K562 (cell line): ENCODE measurements around the gene ACTN2. TPM values are rescaled to one million over a fixed set of nuclear protein-coding genes. Genes with fewer than 3 reads are reported as not detected.

Experiments
- ATAC-seq: fragments of 200-7000 bp; cut with Tn5 transposase; 3 replicates; pipeline ENCODE4 v1.9.1; 2020; ENCODE audit warnings: moderate library complexity
- BruUV-seq: library from RNA; stranded (reverse); fragments of 400-500 nt; replicated peaks from 2 replicates; lab custom pipeline; 2021; lab: Mats Ljungman, UMichigan
- CTCF ChIA-PET: fragments of 300-600 bp; formaldehyde crosslinking; extraction: SDS; loops from one replicate; lab custom pipeline; 2021; ENCODE audit warnings: low intra/inter-chr PET ratio; lab: Yijun Ruan, JAX
- POLR2A ChIA-PET: fragments of 300-600, 350-650 bp; sonication (Branson Sonifier 250); formaldehyde crosslinking; extraction: SDS; loops from one replicate; lab custom pipeline; 2021; ENCODE audit warnings: antibody characterized with exemption, inconsistent platforms; lab: Yijun Ruan, JAX
- DNase-seq, 4 experiments: peaks; one replicate each; pipeline versions ENCODE4 v3.0.0 to v3.0.0-alpha.2; 2011 to 2018; ENCODE audit warnings: low spot score in 3 of 4, mixed read lengths in 3 of 4; ENCODE audit errors: extremely low read depth in 1 of 4
- FAIRE-seq: peaks from 2 replicates; lab custom pipeline; 2011; peaks lifted over from hg19 to GRCh38; lab: Jason Lieb, UNC
- H2AFZ ChIP-seq: 2 replicates; pipeline ENCODE4 v1.6.0; 2011; ENCODE audit warnings: low read depth, low read length, control low read depth, inconsistent platforms
- H3K27ac ChIP-seq: fragments of 200-600 bp; 3 replicates; pipeline ENCODE4 v1.8.0; 2011; ENCODE audit warnings: low read depth, mild to moderate bottlenecking, control low read depth, inconsistent platforms, low read length, moderate library complexity, mixed read lengths; ENCODE audit errors: extremely low read depth
- H3K27me3 ChIP-seq, 2 experiments: fragments of 300-600 bp in 1 of 2; 2 replicates in 1 of 2; 3 replicates in 1 of 2; pipeline versions ENCODE4 v1.6.0 to v1.8.0; 2011; ENCODE audit warnings: inconsistent platforms in 2 of 2, low read length in 2 of 2, mild to moderate bottlenecking in 1 of 2, mixed read lengths in 1 of 2, moderate library complexity in 1 of 2; ENCODE audit not compliant: control insufficient read depth in 2 of 2, insufficient read depth in 2 of 2
- H3K36me3 ChIP-seq: fragments of 300-600 bp; 3 replicates; pipeline ENCODE4 v1.8.0; 2011; ENCODE audit warnings: mild to moderate bottlenecking, low read length, inconsistent platforms; ENCODE audit not compliant: control insufficient read depth, insufficient read depth
- H3K4me1 ChIP-seq, 2 experiments: fragments of 200-600 bp in 1 of 2; replicated peaks in 1 of 2; 2 replicates in 1 of 2; 3 replicates in 1 of 2; pipeline versions ENCODE4 v1.5.1 to v1.8.0; 2011; ENCODE audit warnings: inconsistent platforms in 2 of 2, low read length in 2 of 2, mild to moderate bottlenecking in 1 of 2, mixed read lengths in 1 of 2, moderate library complexity in 1 of 2; ENCODE audit not compliant: control insufficient read depth in 2 of 2, insufficient read depth in 2 of 2
- H3K4me2 ChIP-seq: 2 replicates; pipeline ENCODE4 v1.6.1; 2011; ENCODE audit warnings: low read length, control low read depth, inconsistent platforms, mixed read lengths; ENCODE audit not compliant: insufficient read depth
- H3K4me3 ChIP-seq: fragments of 200-600 bp; sonication (generic), shearing (Covaris generic); 2 replicates; pipeline ENCODE4 v1.5.1; 2016; ENCODE audit warnings: control low read depth, inconsistent platforms
- H3K79me2 ChIP-seq: fragments of 200-600 bp; 3 replicates; pipeline ENCODE4 v1.8.0; 2011; ENCODE audit warnings: low read length, inconsistent platforms; ENCODE audit not compliant: control insufficient read depth, insufficient read depth
- H3K9ac ChIP-seq, 2 experiments: 2 replicates each; pipeline versions ENCODE4 v1.6.0 to v1.6.1; 2011; ENCODE audit warnings: low read depth in 2 of 2, low read length in 2 of 2, control low read depth in 1 of 2, inconsistent platforms in 1 of 2, mild to moderate bottlenecking in 1 of 2, mixed read lengths in 1 of 2; ENCODE audit not compliant: insufficient read depth in 1 of 2
- H3K9me1 ChIP-seq: one replicate; pipeline ENCODE4 v1.6.0; 2011; ENCODE audit warnings: inconsistent platforms, mild to moderate bottlenecking, low read length, moderate library complexity; ENCODE audit not compliant: control insufficient read depth, insufficient read depth
- H3K9me3 ChIP-seq: replicated peaks from 2 replicates; pipeline ENCODE4 v1.5.1; 2011; ENCODE audit warnings: low read depth, low read length, inconsistent platforms; ENCODE audit not compliant: control insufficient read depth, insufficient read depth
- H4K20me1 ChIP-seq: replicated peaks from 2 replicates; pipeline ENCODE4 v1.6.1; 2011; ENCODE audit warnings: low read length, inconsistent platforms, mixed read lengths; ENCODE audit not compliant: control insufficient read depth, insufficient read depth
- ARID4B ChIP-seq: sonication (generic); formaldehyde crosslinking; IDR thresholded peaks from 2 replicates; pipeline ENCODE4 v1.8.0; 2022; ENCODE audit warnings: mild to moderate bottlenecking, missing genetic modification reagents
- HSF4 ChIP-seq: fragments of 250-450 bp; sonication (Bioruptor Pico); IDR thresholded peaks from 2 replicates; pipeline ENCODE4 v2.1.2; 2022; ENCODE audit warnings: mild to moderate bottlenecking, moderate library complexity, borderline replicate concordance
- KDM4B ChIP-seq, 2 experiments: fragments of 450-650 bp in 1 of 2; sonication (generic) in 1 of 2; IDR thresholded peaks; 2 replicates each; pipeline ENCODE4 v1.6.1; 2016 to 2017; ENCODE audit warnings: borderline replicate concordance in 2 of 2, antibody characterized with exemption in 1 of 2, low read depth in 1 of 2, mild to moderate bottlenecking in 1 of 2
- KHSRP ChIP-seq: fragments of 450-650 bp; IDR thresholded peaks from 2 replicates; pipeline ENCODE4 v1.6.1; 2017
- MECOM ChIP-seq: fragments of 250-450 bp; sonication (Bioruptor Pico); IDR thresholded peaks from 2 replicates; pipeline ENCODE4 v1.8.0; 2022; ENCODE audit warnings: inconsistent platforms
- NUFIP1 ChIP-seq: fragments of 450-650 bp; IDR thresholded peaks from 2 replicates; pipeline ENCODE4 v1.6.1; 2018; ENCODE audit not compliant: partially characterized antibody
- RBM22 ChIP-seq: fragments of 200-400 bp; formaldehyde crosslinking; IDR thresholded peaks from 2 replicates; pipeline ENCODE4 v1.6.1; 2018; ENCODE audit warnings: low read length, low read depth; ENCODE audit not compliant: poor library complexity, severe bottlenecking
- SMAD2 ChIP-seq: fragments of 150-350 bp; IDR thresholded peaks from 2 replicates; pipeline ENCODE4 v1.6.1; 2014; ENCODE audit warnings: low read depth, mild to moderate bottlenecking, low read length
- SMARCA4 ChIP-seq: fragments of 450-650 bp; IDR thresholded peaks from 2 replicates; pipeline ENCODE4 v1.6.1; 2016
- USF2 ChIP-seq: sonication (generic); formaldehyde crosslinking; IDR thresholded peaks from 2 replicates; pipeline ENCODE4 v1.5.0; 2020; ENCODE audit warnings: missing genetic modification reagents
- ZNF584 ChIP-seq: fragments of 200-800 bp; sonication (Bioruptor generic); IDR thresholded peaks from 2 replicates; pipeline ENCODE4 v1.6.1; 2016; ENCODE audit warnings: low read depth, mild to moderate bottlenecking, missing genetic modification characterization, missing compliant biosample characterization
- WGBS: fragments of 100-300 bp; shearing (Covaris generic); methylation state at CpG from one replicate; pipeline ENCODE4 v1.1.6; 2016; ENCODE audit warnings: low coverage, mixed read lengths; ENCODE audit not compliant: insufficient coverage; ENCODE audit errors: missing lambda C conversion rate; 5-methylcytosine and 5-hydroxymethylcytosine counted together
- in situ Hi-C: fragments of 300-500 bp; cut with MboI; formaldehyde crosslinking; loops from 4 replicates; pipeline ENCODE4 v1.15.0; 2018; ENCODE audit warnings: inconsistent platforms, mixed read lengths
- intact Hi-C: fragments of 100-400 bp; cut with micrococcal nuclease; formaldehyde crosslinking; loops from 2 replicates; pipeline ENCODE4 v1.14.2; 2022
- polyA plus RNA-seq, 8 experiments: library from polyadenylated mRNA; depleted of rRNA in 4 of 8; stranded (reverse) in 5 of 8; unstranded in 3 of 8; fragments of >200 nt; fragmentation: Nextera tagmentation in 2 of 8; fragmentation: Illumina TruSeq in 1 of 8; extraction: Ambion mirVana in 2 of 8; extraction: Trizol in 1 of 8; gene quantifications; 2 replicates each; pipeline versions ENCODE4 v1.2.1 to v1.2.3, GENCODE V29; 2011 to 2014; ENCODE audit warnings: inconsistent platforms in 1 of 8, missing spikeins in 1 of 8
- total RNA-seq, 7 experiments: library from RNA; depleted of rRNA in 6 of 7; stranded (reverse); fragments of >200 nt in 6 of 7; fragmentation: Illumina TruSeq in 2 of 7; extraction: Trizol in 2 of 7; gene quantifications; 2 replicates each; pipeline versions ENCODE4 v1.2.1 to v1.2.3, GENCODE V29; 2011 to 2021; ENCODE audit warnings: low replicate concordance in 1 of 7
- TF ChIP-seq, protein P1 (sequence below), 2 experiments: IDR thresholded peaks in 1 of 2; conservative IDR thresholded peaks in 1 of 2; 2 replicates each; pipeline ENCODE4 v1.6.1; 2016; ENCODE audit warnings: low read depth in 2 of 2, mild to moderate bottlenecking in 1 of 2, missing compliant biosample characterization in 1 of 2, missing genetic modification characterization in 1 of 2, moderate library complexity in 1 of 2

The ACTN2 gene
- total and polyA plus RNA-seq, 9 of the 15 experiments (the other 6 are each of a cell fraction or from before 2014, with no cell fraction given): 0.18 to 0.94 (median 0.42) TPM

DNA sequence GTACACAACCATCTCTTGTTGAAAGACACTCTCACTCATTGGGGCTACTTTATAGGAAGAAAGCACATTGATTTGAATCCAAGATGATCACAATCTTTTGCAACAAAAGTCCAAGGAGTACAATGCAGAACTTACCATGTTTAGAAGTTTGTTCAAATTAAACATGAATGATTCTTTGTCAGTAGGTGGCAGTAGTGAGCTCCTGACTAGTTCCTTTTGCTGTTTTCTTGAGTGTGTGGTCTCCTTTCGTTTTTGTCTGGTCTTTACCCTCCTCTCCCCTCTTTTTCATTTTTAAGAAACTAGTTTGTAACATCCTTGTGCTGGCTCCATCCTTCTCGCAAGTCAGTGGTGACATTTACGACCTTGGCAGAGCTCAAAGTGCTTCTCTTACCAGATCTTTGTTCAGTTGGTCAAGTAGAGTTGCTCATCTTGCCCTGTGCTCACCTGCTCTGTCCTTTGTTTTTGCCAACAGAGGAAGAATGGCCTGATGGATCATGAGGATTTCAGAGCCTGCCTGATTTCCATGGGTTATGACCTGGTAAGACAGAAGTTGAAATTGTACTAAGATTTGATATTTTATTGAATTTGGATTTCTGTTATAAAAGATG is 73.1 kb downstream of the ACTN2 start (continued):
- TF ChIP-seq ZNF584 (CRISPR knock-in tag) (no peak), MECOM (CRISPR knock-in tag) (no peak), ARID4B (no peak), HSF4 (no peak), KHSRP (no peak)

DNA sequence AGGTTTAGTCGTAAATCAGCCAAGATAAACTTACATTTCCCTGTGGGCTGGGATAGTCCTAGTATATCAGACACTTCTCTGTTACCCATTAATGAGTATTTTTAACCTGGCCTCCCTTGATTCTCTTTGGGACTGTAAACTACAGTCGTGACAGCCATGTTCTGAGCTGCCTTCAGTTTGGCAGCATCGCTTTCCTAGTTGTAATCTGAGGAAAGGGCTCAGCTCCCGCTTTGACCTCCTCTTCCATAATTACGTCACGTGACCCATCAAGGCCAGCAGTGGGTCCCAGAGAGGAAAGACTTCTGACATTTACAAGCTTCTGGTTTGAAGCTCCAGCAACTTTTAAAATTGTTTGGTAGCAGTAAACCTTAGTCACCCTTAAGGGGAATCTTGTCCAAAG is 74.2 kb downstream of the ACTN2 start:
- H3K9ac ChIP-seq: no peak overlapping the region
- no TSS peak for BruUV-seq
- ChIA-PET CTCF (interaction anchor here (0.6 to 2.3 kb wide), 2 partner anchors 108 to 1124 kb away, joined by 4 to 8 read pairs; no protein-coding TSS in a partner anchor), POLR2A (interaction anchor here (1.1 kb wide), 1 partner anchor 13 kb away, joined by 3 read pairs; no protein-coding TSS in a partner anchor)
- H4K20me1 ChIP-seq: no peaks in the 10 kb centered on the region
- no peak overlapping the region for H3K4me3 ChIP-seq
- DNase-seq (no peak), FAIRE-seq (no peak), ATAC-seq (peak; percentile 26; the same call in 1 of the 3 replicates)
- H3K4me2 ChIP-seq: no peak overlapping the region
- no peaks in the 10 kb centered on the region for H3K9me3 ChIP-seq
- H3K9me1 ChIP-seq: no peaks in the 10 kb centered on the region
- no peak overlapping the region for H3K27ac ChIP-seq
- peak overlapping the region; percentile 20; the same call in 1 of the 2 replicates for H2AFZ ChIP-seq
- no peaks in the 10 kb centered on the region for H3K36me3 ChIP-seq
- peaks cover 0 to 4% of the 10 kb centered on the region in 2 experiments; a peak in 1 of 5 replicates for H3K27me3 ChIP-seq
- peaks cover 0 to 3% of the 10 kb centered on the region in 2 experiments; a peak in 2 of 5 replicates for H3K4me1 ChIP-seq
- intact Hi-C loops (loop anchor here (5.0 kb wide), 1 partner anchor 153 kb away; no protein-coding TSS in a partner anchor), in situ Hi-C loops (no loop called here)
- no peaks in the 10 kb centered on the region for H3K79me2 ChIP-seq
- WGBS: 22% methylated on average over 6 of the region's 6 CpGs
- TF ChIP-seq, protein P1, sequence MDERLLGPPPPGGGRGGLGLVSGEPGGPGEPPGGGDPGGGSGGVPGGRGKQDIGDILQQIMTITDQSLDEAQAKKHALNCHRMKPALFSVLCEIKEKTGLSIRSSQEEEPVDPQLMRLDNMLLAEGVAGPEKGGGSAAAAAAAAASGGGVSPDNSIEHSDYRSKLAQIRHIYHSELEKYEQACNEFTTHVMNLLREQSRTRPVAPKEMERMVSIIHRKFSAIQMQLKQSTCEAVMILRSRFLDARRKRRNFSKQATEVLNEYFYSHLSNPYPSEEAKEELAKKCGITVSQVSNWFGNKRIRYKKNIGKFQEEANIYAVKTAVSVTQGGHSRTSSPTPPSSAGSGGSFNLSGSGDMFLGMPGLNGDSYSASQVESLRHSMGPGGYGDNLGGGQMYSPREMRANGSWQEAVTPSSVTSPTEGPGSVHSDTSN (CRISPR knock-in tag; IDR thresholded peaks at IDR 0.05; ENCODE audit: low read depth): no peak
- TF ChIP-seq, protein P1 (tag; conservative IDR thresholded peaks at IDR 0.05; ENCODE audit: low read depth): no peak
- TF ChIP-seq RBM22 (no peak), USF2 (CRISPR knock-in tag) (peak; percentile 79), SMAD2 (no peak), KDM4B (IDR thresholded peaks at IDR 0.05; ENCODE audit: borderline replicate concordance in 2 of 2, low read depth in 1 of 2) (no peak), SMARCA4 (no peak), NUFIP1 (no peak)
